HG02798 (cell line): ENCODE results near the gene MAEA.
"Not testable (repeated sequence)": the region's sequence is repeated elsewhere in the genome, so short reads cannot be mapped to it uniquely, and the experiment has no call there.

Experiments
- ATAC-seq: cut with Tn5 transposase; IDR thresholded peaks from one replicate; pipeline ENCODE4 v1.9.1; 2021; ENCODE audit warnings: mild to moderate bottlenecking; ENCODE audit not compliant: unreplicated experiment, poor library complexity

The MAEA gene

GRCh38 chr4:1363513-1363912 lies 73.8 kb downstream of the MAEA start:
- ATAC-seq: no peak

GRCh38 chr4:1364217-1364616 lies 74.5 kb downstream of the MAEA start:
- no peak for ATAC-seq

DNA sequence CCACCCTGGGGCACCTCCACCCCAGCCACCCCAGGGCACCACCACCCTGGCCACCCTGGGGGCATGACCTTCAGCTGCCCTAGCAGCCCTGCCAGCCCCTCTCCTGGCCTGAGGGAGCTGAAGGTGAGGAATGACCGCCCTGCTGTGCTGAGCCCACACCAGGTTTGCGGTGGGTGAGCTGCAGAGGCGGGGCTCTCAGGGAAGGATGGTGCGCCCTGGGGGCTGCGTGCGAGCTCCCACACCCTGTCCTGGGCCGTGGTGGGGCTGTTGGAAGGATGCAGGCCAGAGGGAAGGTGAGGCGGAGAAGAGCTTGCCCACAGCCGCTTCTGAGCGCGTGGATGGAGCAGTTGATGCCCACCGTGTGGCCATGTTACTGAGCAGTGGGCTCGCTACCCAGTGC lies 75.1 kb downstream of the MAEA start:
- no peak for ATAC-seq

DNA sequence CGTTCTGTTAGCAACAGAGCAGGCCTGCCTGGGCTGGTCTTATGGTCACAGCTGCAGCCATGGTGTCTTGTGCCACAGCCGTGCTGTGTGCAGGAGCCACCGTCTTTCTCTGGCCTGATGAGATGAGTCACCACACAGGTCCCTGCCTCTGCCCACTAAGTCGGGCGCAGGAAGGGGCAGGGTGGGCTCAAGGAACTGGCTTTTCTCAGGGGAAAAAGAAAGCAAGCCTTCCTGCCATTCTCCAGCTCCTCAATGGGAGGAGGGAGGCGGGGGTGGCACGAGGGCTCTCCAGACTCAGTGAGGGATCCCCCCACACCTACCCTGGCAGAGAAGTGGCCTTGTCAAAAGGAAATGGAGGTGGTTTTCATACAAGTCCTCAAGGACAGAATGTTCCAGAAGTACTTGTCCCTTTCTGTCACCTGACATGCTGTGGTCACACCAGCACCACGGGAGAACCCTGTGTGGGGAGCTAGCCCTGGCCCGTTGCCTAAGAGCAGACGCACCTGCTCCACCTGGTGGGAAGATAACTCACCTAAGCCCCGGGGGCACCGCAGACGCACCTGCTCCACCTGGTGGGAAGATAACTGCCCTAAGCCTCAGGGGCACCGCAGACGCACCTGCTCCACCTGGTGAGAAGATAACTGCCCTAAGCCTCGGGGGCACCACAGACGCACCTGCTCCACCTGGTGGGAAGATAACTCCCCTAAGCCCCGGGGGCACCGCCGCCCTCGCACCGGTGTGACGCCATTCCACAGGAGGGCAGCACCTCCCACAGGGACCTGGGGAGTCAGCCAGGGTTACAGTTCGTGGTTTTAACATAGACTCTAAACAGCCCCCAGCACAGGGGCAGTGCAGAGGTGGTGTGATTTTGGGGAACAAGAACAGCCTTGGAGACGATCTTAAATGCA lies 75.8 kb downstream of the MAEA start:
- no peak for ATAC-seq

DNA sequence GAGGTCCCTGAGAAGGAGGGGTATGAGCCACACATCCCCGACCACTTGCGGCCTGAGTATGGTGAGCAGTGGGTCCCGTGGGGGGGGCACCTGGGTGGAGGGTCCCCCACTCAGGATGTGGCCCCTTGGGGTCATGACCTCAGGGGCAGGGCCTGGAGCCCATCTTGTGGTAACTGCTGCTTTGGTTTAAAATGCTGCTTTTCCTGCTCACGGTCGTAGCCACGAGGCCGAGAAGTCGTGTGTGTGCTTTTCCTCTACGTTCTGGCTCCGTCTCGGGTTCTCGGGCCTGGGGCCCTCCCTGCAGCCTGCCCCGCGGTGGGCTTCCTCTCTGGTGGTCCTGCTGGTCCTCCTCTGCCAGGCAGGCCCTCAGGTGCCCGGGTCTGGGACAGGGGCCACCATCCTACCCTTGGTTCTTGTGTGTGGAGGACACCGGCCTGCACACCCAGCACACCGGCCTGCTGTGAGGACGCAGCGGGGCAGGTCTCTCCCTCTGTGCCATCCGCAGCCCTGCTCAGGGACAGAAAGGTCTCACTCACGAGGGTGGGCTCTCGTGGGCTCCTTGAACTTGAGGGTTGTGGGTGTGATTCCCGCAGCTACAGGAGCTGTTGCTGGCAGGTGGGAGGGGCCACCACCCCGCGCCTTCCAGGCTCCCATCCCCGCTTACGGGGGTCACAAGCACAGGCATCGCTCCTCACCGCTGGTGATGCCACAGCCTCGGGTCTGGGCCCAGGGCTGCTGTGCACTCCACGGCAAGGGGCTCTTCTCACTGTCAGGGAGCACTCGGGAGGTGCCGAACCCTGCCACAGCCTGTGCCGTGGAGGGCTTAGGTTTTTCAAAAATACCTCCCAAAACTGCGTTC lies 76.9 kb downstream of the MAEA start:
- ATAC-seq: no peak

- ATAC-seq: no peak
Observed at GRCh38 chr4:1367230-1367935, 77.7 kb downstream of the MAEA start.

DNA sequence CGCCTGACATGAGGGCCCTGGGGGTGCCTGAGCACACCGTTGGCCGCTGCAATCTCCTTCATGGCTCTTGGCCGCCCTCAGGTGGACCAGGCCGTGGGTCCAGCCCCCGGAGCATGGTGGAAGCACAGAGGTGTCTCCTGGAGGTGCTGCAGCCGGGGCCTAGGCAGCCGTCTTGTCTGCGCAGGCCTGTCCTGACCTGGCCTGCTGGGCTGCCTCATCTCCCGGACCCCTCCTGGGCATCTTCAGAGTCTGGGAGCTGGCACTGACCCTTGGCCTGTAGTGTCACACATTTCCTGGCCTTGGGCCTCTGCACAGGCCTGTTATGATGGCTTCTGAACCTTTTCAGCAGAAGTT lies 78.2 kb downstream of the MAEA start:
- ATAC-seq: no peak

DNA sequence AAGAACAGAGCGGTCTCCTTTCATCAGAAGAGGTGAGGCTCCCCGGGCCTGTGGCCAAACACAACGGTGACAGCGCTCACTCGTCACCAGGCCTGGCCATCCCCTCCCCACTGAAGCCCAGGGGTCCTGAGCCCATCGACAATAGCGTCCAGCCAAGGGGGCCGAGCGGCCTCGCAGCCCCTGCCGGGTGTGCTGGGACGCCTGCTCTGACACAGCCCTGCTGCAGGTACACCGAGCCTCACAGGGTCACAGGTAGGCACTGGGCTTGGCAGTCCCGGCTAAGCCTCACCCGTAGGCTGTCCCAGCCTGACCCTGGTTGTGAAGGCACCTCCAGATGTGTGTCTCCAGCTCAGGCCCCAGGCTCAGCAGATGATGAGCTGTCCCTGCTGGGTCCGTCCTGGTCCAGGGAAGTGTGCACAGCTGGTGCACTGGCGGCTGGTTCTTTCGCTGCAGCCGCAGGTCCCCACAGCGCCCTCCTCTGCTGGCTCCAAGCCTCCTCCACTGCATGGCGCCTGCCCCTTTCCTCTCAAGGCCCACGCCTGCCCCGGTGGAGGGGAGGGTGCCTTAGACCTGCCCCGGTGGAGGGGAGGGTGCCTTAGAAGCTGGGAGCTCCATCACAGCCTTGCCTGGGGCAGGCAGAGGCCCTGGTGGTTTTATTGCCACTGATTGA lies 78.9 kb downstream of the MAEA start:
- ATAC-seq: no peak

- no peak for ATAC-seq
Observed at GRCh38 chr4:1369091-1369450, 79.4 kb downstream of the MAEA start.

GRCh38 chr4:1369479-1370079 lies 79.9 kb downstream of the MAEA start:
- ATAC-seq: no peak

- ATAC-seq: no peak
Observed at GRCh38 chr4:1370321-1371124, 80.8 kb downstream of the MAEA start.

DNA sequence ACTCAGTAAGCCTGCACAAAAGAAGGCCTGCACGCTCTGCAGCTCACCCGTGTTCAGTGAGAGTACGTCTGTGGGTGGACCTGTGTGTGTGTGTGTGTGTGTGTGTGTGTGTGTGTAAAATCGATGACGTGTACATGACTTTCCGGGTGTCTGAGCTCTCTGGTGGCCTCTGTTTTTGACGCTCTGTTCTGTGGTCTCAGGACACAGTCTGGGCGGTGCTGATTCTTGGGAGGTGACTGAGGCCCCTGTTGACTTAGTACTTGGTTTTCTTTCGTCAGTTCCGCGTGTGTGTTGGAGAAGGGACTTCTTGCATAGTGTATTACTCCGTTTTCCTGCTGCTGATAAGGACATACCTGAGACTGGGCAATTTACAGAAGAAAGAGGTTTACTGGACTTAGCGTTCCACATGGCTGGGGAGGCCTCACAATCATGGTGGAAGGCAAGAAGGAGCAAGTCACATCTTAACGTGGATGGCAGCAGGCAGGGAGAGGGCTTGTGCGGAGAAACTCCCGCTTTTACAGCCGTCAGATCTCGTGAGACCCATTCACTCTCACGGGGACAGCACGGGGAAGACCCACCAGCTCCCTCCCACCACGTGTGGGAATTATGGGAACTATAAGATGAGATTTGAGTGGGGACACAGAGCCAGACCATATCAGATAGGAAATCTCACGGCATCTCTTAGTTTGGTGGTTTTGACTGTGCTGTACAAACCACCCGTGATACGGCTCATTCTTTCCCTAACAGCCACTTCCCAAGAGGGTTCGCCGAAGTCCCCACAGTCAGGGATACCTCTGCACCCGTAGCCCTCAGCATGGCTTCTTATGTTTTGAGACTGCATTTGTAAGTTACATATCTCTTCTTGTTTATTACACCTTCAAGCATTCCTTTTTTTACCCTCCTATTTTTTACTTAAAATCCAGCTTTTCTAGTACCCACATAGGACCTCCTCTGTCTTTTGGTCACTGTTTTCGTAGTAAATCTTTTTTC lies 81.8 kb downstream of the MAEA start:
- no peak for ATAC-seq

- not testable (repeated sequence) for ATAC-seq
Observed at GRCh38 chr4:1372576-1372975, 82.9 kb downstream of the MAEA start.

DNA sequence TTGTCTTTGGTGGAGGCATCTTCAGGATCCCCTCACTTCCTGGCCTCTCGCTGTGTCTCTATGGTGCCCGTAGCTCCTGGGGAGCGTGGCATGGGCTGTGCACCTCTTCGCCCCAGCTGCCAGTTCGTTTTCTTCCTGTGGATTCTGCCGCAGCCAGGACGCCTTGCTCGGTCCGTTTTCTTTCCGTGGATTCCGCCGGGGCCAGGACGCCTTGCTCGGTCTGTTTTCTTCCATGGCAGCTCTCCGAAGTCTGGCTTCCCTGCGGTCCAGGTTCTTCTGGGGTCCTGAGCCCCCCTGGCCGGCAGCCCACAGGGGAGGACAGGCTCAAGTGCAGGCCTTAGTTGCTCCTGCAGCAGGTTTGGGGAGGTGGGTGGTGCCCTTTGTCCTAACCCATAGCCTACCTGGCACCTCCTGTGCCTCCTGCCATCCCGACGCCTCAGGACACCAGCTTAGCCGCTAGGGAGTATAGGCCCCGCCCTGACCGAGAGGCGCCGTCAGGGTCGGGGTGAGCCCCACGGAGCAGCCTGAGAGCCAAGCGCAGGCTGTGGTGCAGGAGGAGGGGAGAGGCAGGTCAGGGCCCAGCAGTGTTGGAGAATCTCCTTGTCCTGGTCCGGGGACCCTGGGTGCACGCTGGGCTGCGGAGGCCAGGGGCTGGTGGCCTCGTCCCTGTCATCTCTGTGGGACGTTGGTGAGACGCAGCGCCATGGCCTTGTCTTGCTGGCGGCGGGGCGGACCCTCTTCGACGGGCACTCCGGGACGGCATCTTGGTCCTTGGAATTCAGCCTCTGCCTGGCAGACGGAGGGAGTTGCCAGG lies 84.4 kb downstream of the MAEA start:
- ATAC-seq: no peak

GRCh38 chr4:1374706-1375045 lies 85.0 kb downstream of the MAEA start:
- ATAC-seq: no peak

DNA sequence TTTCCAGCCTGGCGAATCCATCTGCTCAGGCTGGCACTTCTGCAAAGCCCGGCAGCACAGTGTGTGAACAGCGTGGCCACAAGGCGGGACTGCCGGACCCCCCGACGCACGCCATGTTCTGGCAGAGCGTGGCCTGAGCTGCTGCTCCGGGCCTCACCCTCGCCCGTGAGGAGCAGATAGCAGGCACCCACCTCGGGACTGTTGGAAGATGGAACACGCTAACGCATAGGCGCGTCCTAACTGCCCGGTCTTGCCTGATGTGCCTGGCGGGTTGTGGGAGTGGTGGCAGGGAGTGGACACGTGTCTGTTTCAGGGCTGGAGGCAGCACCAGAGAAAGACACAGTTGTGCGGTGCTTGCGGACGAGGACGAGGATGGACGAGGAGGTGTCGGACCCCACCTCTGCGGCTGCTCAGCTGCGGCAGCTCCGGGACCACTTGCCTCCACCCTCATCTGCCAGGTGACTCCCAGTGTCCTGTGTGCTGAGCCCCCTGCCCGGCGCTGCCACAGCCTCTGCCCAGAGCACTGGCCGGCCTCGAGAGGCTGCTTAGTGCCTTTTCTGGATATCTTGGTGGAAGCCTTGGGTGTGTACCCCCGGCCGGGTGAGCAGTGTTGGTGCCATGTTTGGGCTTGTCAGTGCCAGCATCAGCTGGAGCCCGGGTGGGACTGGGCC lies 85.5 kb downstream of the MAEA start:
- ATAC-seq: no peak
